HAP-1 (cell line): ENCODE results near the gene SPDYE2.
"Not testable (repeated sequence)": the region's sequence is repeated elsewhere in the genome, so short reads cannot be mapped to it uniquely, and the experiment has no call there.

Experiments used
- DNase-seq, 2 experiments: peaks; one replicate each; pipeline ENCODE4 v3.0.0-alpha.2; 2016 to 2020; ENCODE audit warnings: low spot score in 2 of 2
- H3K27me3 ChIP-seq: fragments of 250-450 bp; sonication (Bioruptor Pico); 2 replicates; pipeline ENCODE4 v1.5.1; 2020; ENCODE audit warnings: low read depth, mild to moderate bottlenecking, moderate library complexity
- H3K36me3 ChIP-seq: fragments of 250-450 bp; sonication (Bioruptor Pico); replicated peaks from 2 replicates; pipeline ENCODE4 v1.5.1; 2020; ENCODE audit warnings: mild to moderate bottlenecking
- H3K4me1 ChIP-seq: fragments of 250-450 bp; sonication (Bioruptor Pico); 2 replicates; pipeline ENCODE4 v1.5.1; 2020; ENCODE audit warnings: mild to moderate bottlenecking
- H3K4me3 ChIP-seq: fragments of 250-450 bp; sonication (Bioruptor Pico); 2 replicates; pipeline ENCODE4 v1.5.1; 2020; ENCODE audit warnings: mild to moderate bottlenecking, moderate library complexity
- H3K9me3 ChIP-seq: fragments of 250-450 bp; sonication (Bioruptor Pico); 2 replicates; pipeline ENCODE4 v1.5.1; 2020; ENCODE audit warnings: mild to moderate bottlenecking, moderate library complexity
- in situ Hi-C: fragments of 300-500 bp; cut with MboI; formaldehyde crosslinking; loops from 3 replicates; pipeline ENCODE4 v1.14.3; 2020; ENCODE audit warnings: low sequenced_read_pairs, inconsistent platforms, mixed read lengths

SPDYE2 gene, protein sequence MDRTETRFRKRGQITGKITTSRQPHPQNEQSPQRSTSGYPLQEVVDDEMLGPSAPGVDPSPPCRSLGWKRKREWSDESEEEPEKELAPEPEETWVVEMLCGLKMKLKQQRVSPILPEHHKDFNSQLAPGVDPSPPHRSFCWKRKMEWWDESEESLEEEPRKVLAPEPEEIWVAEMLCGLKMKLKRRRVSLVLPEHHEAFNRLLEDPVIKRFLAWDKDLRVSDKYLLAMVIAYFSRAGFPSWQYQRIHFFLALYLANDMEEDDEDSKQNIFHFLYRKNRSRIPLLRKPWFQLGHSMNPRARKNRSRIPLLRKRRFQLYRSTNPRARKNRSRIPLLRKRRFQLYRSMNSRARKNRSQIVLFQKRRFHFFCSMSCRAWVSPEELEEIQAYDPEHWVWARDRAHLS

DNA sequence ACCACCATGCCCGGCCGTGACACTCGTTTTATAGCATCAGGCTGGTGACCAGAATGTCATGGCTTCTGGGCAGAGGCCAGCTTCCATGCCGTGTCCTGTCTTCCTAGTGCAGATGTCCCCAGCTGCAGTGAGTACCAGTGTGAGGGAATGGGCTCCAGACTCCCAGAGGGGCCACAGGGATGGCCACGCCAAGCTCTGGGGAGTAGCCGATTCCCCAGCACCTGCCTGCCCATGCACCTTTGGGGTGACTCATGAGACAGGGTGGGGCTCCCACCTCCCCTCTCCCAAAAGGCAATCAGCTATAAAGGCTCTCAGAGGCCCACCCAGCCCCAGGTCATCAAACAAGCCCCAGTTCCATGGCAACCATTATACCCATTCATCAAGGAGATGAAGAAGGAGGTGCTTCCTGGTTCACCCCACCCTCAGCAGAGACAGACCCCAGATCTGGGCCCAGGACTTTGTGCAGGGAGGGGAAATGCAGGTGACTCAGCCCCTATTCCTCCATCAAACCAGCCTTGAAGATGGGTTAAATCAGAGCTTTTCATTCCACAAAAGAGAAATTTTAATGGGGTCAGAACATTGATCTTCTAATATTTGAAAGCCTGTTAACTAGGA, at the start of gene SPDYE2:
TSS of gene SPDYE2 (plus strand) at position 419 of the 615 bp plus-strand sequence. CDS start 2,030 bp downstream, outside the sequence.
- H3K36me3 ChIP-seq, H3K4me1 ChIP-seq, DNase-seq, H3K27me3 ChIP-seq, in situ Hi-C loops, H3K9me3 ChIP-seq, H3K4me3 ChIP-seq: not testable (repeated sequence)

DNA sequence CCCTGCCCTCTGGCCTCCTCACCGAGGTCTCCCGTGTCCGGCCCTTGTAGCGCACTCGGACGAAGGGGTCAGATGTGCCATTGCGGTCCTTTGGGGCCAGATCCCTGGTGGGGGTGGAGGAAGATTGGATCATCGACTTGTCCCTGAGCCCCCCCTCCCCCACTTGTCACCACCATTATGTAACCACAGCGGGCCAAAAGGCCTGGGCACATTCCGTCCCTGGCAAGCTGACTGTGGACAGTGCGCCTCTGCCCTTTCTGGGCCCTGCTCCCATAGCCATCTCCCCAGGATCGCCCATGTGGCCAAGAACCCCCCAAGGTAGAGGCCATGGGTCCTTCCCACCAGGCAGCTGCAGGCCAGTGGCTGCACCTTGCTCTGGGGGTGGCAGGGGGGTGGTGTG, 47.9 kb upstream of the SPDYE2 start:
- H3K4me1 ChIP-seq, H3K36me3 ChIP-seq, DNase-seq, H3K27me3 ChIP-seq, H3K9me3 ChIP-seq, in situ Hi-C loops, H3K4me3 ChIP-seq: not testable (repeated sequence)

DNA sequence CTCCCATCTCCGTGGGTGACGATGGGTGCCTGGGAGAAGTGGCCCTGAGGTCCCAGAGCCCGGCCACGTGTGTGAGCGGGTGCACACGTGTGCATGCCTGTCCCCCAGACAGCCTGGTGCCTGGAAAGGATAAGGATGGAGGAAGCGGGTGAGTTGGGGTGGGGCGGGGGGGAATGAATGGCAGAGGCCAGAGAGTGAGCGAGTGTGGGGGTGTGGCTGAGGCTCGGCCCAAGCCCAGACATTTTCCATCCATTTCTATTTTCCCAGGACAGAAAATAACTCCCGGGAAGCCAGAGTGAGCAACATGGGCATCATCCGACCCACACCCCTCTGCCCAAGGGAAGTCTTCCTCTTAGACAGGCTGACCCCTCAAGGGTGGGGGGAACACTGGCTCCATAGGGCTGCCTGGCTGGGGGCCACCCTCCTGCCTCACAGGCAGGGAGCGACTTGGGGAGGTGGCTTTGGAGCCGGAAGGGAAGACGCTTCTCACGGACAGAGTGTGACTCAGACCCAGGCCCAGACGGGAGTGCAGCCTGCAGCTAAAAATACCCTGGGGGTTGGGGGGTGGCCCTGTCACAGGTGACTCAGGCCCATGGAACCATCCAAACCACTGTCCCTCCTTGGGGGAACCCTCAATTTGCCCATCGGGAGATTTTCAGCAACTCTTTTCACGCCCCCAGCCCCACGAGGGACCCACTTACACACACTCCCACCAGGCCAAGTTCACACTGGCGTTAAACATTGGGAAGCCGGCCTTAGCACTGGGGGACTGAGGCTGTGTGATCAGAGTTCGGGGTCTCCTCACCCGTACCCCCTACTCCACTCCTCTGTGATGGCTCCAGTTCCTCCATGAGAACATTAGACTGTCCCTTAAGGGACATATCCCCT, 45.5 kb upstream of the SPDYE2 start:
- H3K27me3 ChIP-seq, in situ Hi-C loops, H3K9me3 ChIP-seq, H3K4me3 ChIP-seq, H3K4me1 ChIP-seq, H3K36me3 ChIP-seq, DNase-seq: not testable (repeated sequence)

- H3K27me3 ChIP-seq, H3K4me3 ChIP-seq, in situ Hi-C loops: not testable (repeated sequence)
Measured at GRCh38 chr7:102507410-102508088, 43.5 kb upstream of the SPDYE2 start.

DNA sequence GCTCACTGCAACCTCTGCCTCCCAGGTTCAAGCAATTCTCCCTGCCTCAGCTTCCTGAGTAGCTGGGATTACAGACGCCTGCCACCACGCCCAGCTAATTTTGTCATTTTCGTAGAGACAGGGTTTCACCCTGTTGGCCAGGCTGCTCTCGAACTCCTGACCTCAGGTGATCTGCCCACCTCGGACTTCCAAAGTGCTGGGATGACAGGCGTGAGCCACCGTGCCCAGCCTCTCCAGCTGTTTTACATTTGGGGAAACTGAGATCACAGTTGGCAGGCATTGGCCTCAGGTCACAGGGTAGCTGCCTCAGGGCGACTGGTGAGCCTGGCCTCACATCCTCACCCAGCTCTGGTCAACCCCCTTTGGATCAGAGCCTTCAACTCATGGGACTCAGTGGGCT, 40.5 kb upstream of the SPDYE2 start:
- H3K27me3 ChIP-seq, H3K36me3 ChIP-seq, H3K9me3 ChIP-seq, in situ Hi-C loops, H3K4me1 ChIP-seq, DNase-seq, H3K4me3 ChIP-seq: not testable (repeated sequence)

More at GRCh38 chr7:102507410-102508088, 43.5 kb upstream of the SPDYE2 start:
- H3K36me3 ChIP-seq, H3K9me3 ChIP-seq, DNase-seq, H3K4me1 ChIP-seq: not testable (repeated sequence)

DNA sequence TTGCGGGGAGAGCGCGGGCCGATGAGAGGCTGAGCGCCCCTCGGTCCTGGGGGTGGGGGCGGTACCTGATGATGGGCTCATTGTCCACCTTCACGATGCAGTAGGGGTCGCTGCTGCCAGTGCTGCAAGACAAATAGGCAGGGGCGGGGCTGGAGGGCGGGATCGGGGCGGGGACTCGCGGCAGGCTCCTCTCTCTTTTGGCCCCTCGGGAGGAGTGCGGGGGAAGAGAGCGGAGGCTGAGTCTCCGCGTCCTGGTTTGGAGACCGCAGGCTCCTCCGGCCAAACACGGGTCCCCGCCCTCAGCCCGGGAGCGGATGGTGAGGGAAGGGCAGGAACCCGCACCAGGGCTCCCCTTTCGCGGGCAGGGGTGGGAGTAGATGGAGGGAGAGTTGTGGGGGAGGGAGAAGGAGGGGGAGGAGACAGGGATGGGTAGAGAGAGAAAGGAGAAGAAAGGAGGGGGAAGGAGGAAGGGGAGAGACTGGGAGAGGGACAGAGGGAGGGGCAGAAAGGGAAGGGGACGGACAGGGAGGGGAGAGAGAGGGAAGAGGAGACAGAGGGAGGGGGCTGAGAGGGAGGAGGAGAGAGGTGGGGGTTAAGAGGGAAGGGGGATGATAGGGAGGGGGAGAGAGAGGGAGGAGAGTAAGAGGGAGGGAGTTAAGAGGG, 39.0 kb upstream of the SPDYE2 start:
- H3K4me3 ChIP-seq, in situ Hi-C loops: not testable (repeated sequence)

DNA sequence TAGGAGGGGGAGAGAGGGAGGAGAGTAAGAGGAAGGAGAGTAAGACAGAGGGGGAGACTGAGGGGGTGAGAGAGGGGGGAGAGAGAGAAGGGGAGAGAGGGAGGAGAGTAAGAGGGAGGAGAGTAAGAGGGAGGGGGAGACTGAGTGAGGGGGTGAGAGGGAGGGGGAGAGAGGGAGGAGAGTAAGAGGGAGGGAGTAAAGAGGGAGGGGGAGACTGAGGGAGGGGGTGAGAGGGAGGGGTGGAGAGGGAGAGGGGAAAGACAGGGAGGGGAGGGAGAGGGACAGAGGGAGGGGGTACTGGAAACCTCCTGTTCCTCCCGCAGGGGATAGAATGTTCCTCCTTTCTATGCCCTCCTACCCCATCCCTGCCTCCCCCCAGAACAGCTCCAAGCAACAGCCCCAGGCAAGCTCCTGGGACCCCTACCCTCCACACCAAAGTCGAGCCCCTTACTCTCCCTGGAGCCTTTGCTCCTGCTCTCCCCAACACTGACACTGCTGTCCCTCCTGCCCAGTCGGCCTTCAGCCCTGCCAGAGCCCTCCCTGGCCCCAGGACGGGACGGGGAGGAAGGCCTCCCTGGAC, 38.3 kb upstream of the SPDYE2 start:
- in situ Hi-C loops, H3K36me3 ChIP-seq, H3K9me3 ChIP-seq, H3K4me3 ChIP-seq, H3K27me3 ChIP-seq, H3K4me1 ChIP-seq: not testable (repeated sequence)
- DNase-seq: peak; percentile 2 to 15

More for the DNA sequence above, 39.0 kb upstream of the SPDYE2 start:
- not testable (repeated sequence) for H3K36me3 ChIP-seq, H3K4me1 ChIP-seq, H3K27me3 ChIP-seq, DNase-seq, H3K9me3 ChIP-seq

- H3K36me3 ChIP-seq, H3K4me3 ChIP-seq, H3K4me1 ChIP-seq, DNase-seq, H3K27me3 ChIP-seq, H3K9me3 ChIP-seq, in situ Hi-C loops: not testable (repeated sequence)
Measured at GRCh38 chr7:102514881-102515721, 35.9 kb upstream of the SPDYE2 start.

GRCh38 chr7:102515889-102516288, 35.1 kb upstream of the SPDYE2 start:
- H3K27me3 ChIP-seq, H3K36me3 ChIP-seq, DNase-seq, in situ Hi-C loops, H3K4me1 ChIP-seq, H3K4me3 ChIP-seq, H3K9me3 ChIP-seq: not testable (repeated sequence)

- in situ Hi-C loops, DNase-seq, H3K4me1 ChIP-seq, H3K4me3 ChIP-seq, H3K27me3 ChIP-seq, H3K9me3 ChIP-seq, H3K36me3 ChIP-seq: not testable (repeated sequence)
Measured at GRCh38 chr7:102516951-102517350, 34.1 kb upstream of the SPDYE2 start.

- H3K4me3 ChIP-seq, H3K27me3 ChIP-seq, in situ Hi-C loops, H3K4me1 ChIP-seq, H3K9me3 ChIP-seq, DNase-seq, H3K36me3 ChIP-seq: not testable (repeated sequence)
Measured at GRCh38 chr7:102517550-102518147, 33.4 kb upstream of the SPDYE2 start, which contains the start of gene RASA4B. RASA4B (minus strand) TSS chr7:102517777; CDS start chr7:102517710, 67 bp downstream.

GRCh38 chr7:102520797-102521196, 30.2 kb upstream of the SPDYE2 start:
- DNase-seq, H3K4me1 ChIP-seq, H3K36me3 ChIP-seq, H3K27me3 ChIP-seq, H3K9me3 ChIP-seq, H3K4me3 ChIP-seq, in situ Hi-C loops: not testable (repeated sequence)
